HEK293 (cell line): Measurements from ENCODE around the gene KPNA1.
A peak's percentile ranks its signal among the peaks of the same experiment; 100 is the strongest.

ENCODE experiments used
- CTCF ChIA-PET: fragments of 350-600 bp; formaldehyde crosslinking; extraction: SDS; loops from one replicate; lab custom pipeline; 2021; ENCODE audit warnings: antibody characterized with exemption; lab: Yijun Ruan, JAX
- POLR2A ChIA-PET: fragments of 300-600 bp; formaldehyde crosslinking; extraction: SDS; loops from one replicate; lab custom pipeline; 2020; ENCODE audit warnings: antibody characterized with exemption, inconsistent platforms; lab: Yijun Ruan, JAX
- H3K27ac ChIP-seq: fragments of 200-500 bp; sonication (Bioruptor generic); 2 replicates; pipeline ENCODE4 v1.5.1; 2014; ENCODE audit warnings: low read depth, low read length, control low read depth, inconsistent platforms; ENCODE audit errors: extremely low read depth
- H3K36me3 ChIP-seq, 2 experiments: fragments of 200-500 bp in 1 of 2; sonication (Bioruptor generic) in 1 of 2; 1 replicate in 1 of 2; 2 replicates in 1 of 2; pipeline ENCODE4 v1.5.1; 2014 to 2017; ENCODE audit warnings: inconsistent platforms in 2 of 2, low read length in 2 of 2; ENCODE audit not compliant: control insufficient read depth in 2 of 2, insufficient read depth in 1 of 2
- H3K4me1 ChIP-seq: fragments of 200-500 bp; sonication (Bioruptor generic); 2 replicates; pipeline ENCODE4 v1.5.1; 2014; ENCODE audit warnings: mild to moderate bottlenecking, low read length, inconsistent platforms; ENCODE audit not compliant: control insufficient read depth, insufficient read depth
- H3K4me3 ChIP-seq: 2 replicates; pipeline ENCODE4 v1.5.1; 2011; ENCODE audit warnings: low read depth, mild to moderate bottlenecking, control low read depth, low read length, moderate library complexity
- H3K9me3 ChIP-seq: fragments of 200-500 bp; sonication (Bioruptor generic); 2 replicates; pipeline ENCODE4 v1.5.1; 2014; ENCODE audit warnings: low read depth, low read length, inconsistent platforms; ENCODE audit not compliant: control insufficient read depth, insufficient read depth
- PRDM1 ChIP-seq: fragments of 450-650 bp; formaldehyde crosslinking; IDR thresholded peaks from 2 replicates; pipeline ENCODE4; 2016; ENCODE audit warnings: missing biosample characterization, missing genetic modification characterization
- PRDM6 ChIP-seq: fragments of 450-650 bp; formaldehyde crosslinking; IDR thresholded peaks from 2 replicates; pipeline ENCODE4 v1.5.1; 2017; ENCODE audit warnings: missing biosample characterization, missing genetic modification characterization
- SP7 ChIP-seq: fragments of 450-650 bp; formaldehyde crosslinking; IDR thresholded peaks from 2 replicates; pipeline ENCODE4 v1.5.1; 2016; ENCODE audit warnings: missing biosample characterization, missing genetic modification characterization
- YY1 ChIP-seq: fragments of 450-650 bp; formaldehyde crosslinking; IDR thresholded peaks from 2 replicates; pipeline ENCODE4 v1.5.1; 2018; ENCODE audit warnings: missing biosample characterization, missing genetic modification characterization
- ZBTB20 ChIP-seq: fragments of 450-650 bp; formaldehyde crosslinking; IDR thresholded peaks from 2 replicates; pipeline ENCODE4 v1.5.1; 2016; ENCODE audit warnings: missing biosample characterization, missing genetic modification characterization
- ZNF169 ChIP-seq: fragments of 450-650 bp; formaldehyde crosslinking; IDR thresholded peaks from 2 replicates; pipeline ENCODE4 v1.5.1; 2016; ENCODE audit warnings: missing biosample characterization, missing genetic modification characterization
- ZNF175 ChIP-seq: fragments of 450-650 bp; formaldehyde crosslinking; IDR thresholded peaks from 2 replicates; pipeline ENCODE4 v1.5.1; 2016; ENCODE audit warnings: missing biosample characterization, missing genetic modification characterization
- ZNF214 ChIP-seq: fragments of 450-650 bp; formaldehyde crosslinking; IDR thresholded peaks from 2 replicates; pipeline ENCODE4 v1.5.1; 2017; ENCODE audit warnings: missing biosample characterization, mild to moderate bottlenecking, missing genetic modification characterization, borderline replicate concordance
- ZNF248 ChIP-seq: fragments of 450-650 bp; formaldehyde crosslinking; IDR thresholded peaks from 2 replicates; pipeline ENCODE4 v1.5.1; 2017; ENCODE audit warnings: missing biosample characterization, missing genetic modification characterization
- ZNF366 ChIP-seq: fragments of 450-650 bp; formaldehyde crosslinking; conservative IDR thresholded peaks from 2 replicates; pipeline ENCODE4 v1.5.1; 2016; ENCODE audit warnings: missing biosample characterization, missing genetic modification characterization
- ZNF404 ChIP-seq: fragments of 450-650 bp; formaldehyde crosslinking; IDR thresholded peaks from 2 replicates; pipeline ENCODE4 v1.5.1; 2017; ENCODE audit warnings: missing biosample characterization, missing genetic modification characterization
- ZNF416 ChIP-seq: fragments of 450-650 bp; formaldehyde crosslinking; IDR thresholded peaks from 2 replicates; pipeline ENCODE4 v1.5.1; 2016; ENCODE audit warnings: missing biosample characterization, missing genetic modification characterization
- ZNF501 ChIP-seq: fragments of 450-650 bp; formaldehyde crosslinking; IDR thresholded peaks from 2 replicates; pipeline ENCODE4 v1.5.1; 2016; ENCODE audit warnings: missing biosample characterization, missing genetic modification characterization
- ZNF513 ChIP-seq: fragments of 450-650 bp; IDR thresholded peaks from 2 replicates; pipeline ENCODE4 v1.5.1; 2018; ENCODE audit warnings: missing biosample characterization, missing genetic modification characterization
- ZNF514 ChIP-seq: fragments of 450-650 bp; formaldehyde crosslinking; IDR thresholded peaks from 2 replicates; pipeline ENCODE4 v1.5.1; 2016; ENCODE audit warnings: missing biosample characterization, missing genetic modification characterization
- ZNF626 ChIP-seq: fragments of 450-650 bp; sonication (Bioruptor Pico); formaldehyde crosslinking; IDR thresholded peaks from 2 replicates; pipeline ENCODE4 v1.5.1; 2018; ENCODE audit warnings: missing biosample characterization, missing genetic modification characterization, inconsistent platforms
- ZNF670 ChIP-seq: fragments of 450-650 bp; formaldehyde crosslinking; IDR thresholded peaks from 2 replicates; pipeline ENCODE4 v1.5.1; 2016; ENCODE audit warnings: missing biosample characterization, missing genetic modification characterization, low read depth
- ZNF692 ChIP-seq: fragments of 450-650 bp; formaldehyde crosslinking; IDR thresholded peaks from 2 replicates; pipeline ENCODE4 v1.5.1; 2016; ENCODE audit warnings: missing biosample characterization, missing genetic modification characterization
- ZNF776 ChIP-seq: fragments of 450-650 bp; formaldehyde crosslinking; IDR thresholded peaks from 2 replicates; pipeline ENCODE4 v1.5.0; 2017; ENCODE audit warnings: missing biosample characterization, missing genetic modification characterization, borderline replicate concordance
- ZNF777 ChIP-seq: fragments of 450-650 bp; formaldehyde crosslinking; IDR thresholded peaks from 2 replicates; pipeline ENCODE4 v1.5.1; 2017; ENCODE audit warnings: missing biosample characterization, missing genetic modification characterization, borderline replicate concordance
- ZNF830 ChIP-seq: fragments of 450-650 bp; IDR thresholded peaks from 2 replicates; pipeline ENCODE4 v1.5.0; 2018; ENCODE audit warnings: missing biosample characterization, missing genetic modification characterization, low read depth, mild to moderate bottlenecking, moderate library complexity
- ZNF837 ChIP-seq: fragments of 450-650 bp; formaldehyde crosslinking; IDR thresholded peaks from 2 replicates; pipeline ENCODE4 v1.5.1; 2016; ENCODE audit warnings: missing biosample characterization, missing genetic modification characterization
- ZSCAN5A ChIP-seq: fragments of 450-650 bp; formaldehyde crosslinking; IDR thresholded peaks from 2 replicates; pipeline ENCODE4 v1.5.1; 2016; ENCODE audit warnings: missing biosample characterization, missing genetic modification characterization

KPNA1 gene

GRCh38 chr3:122530164-122530563 is 15.4 kb upstream of the KPNA1 start:
- no peaks in the 10 kb centered on the region for H3K9me3 ChIP-seq
- H3K36me3 ChIP-seq, result peaks cover 0 to 10% of the 10 kb centered on the region in 2 experiments; a peak in 1 of 3 replicates
- H3K4me3 ChIP-seq, result no peak overlapping the region
- CTCF ChIA-PET, result no interaction called here
- no peaks in the 10 kb centered on the region for H3K4me1 ChIP-seq
- POLR2A ChIA-PET, result no interaction called here
- no peak overlapping the region for H3K27ac ChIP-seq
- no peak for TF ChIP-seq ZNF248 (tag by site-specific recombination)
- TF ChIP-seq PRDM1 (tag by site-specific recombination), result no peak
- TF ChIP-seq ZNF513 (tag by site-specific recombination), result no peak
- no peak for TF ChIP-seq ZNF837 (tag by site-specific recombination)
- no peak for TF ChIP-seq ZNF777 (tag by site-specific recombination)
- no peak for TF ChIP-seq ZNF830 (tag by site-specific recombination)
- no peak for TF ChIP-seq ZBTB20 (tag by site-specific recombination)
- no peak for TF ChIP-seq ZNF776 (tag by site-specific recombination)
- TF ChIP-seq ZNF404 (tag by site-specific recombination), result no peak
- TF ChIP-seq ZNF416 (tag by site-specific recombination), result no peak
- TF ChIP-seq ZNF214, result no peak
- no peak for TF ChIP-seq ZNF626
- TF ChIP-seq ZNF501 (tag by site-specific recombination), result no peak

GRCh38 chr3:122523317-122523716 is 8.6 kb upstream of the KPNA1 start:
- Histone ChIP-seq H3K4me1 (no peaks in the 10 kb centered on the region), H3K4me3 (no peak overlapping the region), H3K36me3 (no peaks in the 10 kb centered on the region), H3K27ac (no peak overlapping the region), H3K9me3 (no peaks in the 10 kb centered on the region)
- TF ChIP-seq ZNF366, result peak; percentile 50; the same call in 1 of the 2 replicates
- TF ChIP-seq ZNF692, result no peak
- TF ChIP-seq ZNF514, result no peak
- TF ChIP-seq PRDM1 (tag by site-specific recombination), result peak; percentile 61; the same call in 1 of the 2 replicates
- TF ChIP-seq SP7 (tag by site-specific recombination), result no peak
- no peak for TF ChIP-seq YY1 (tag by site-specific recombination)
- TF ChIP-seq PRDM6 (tag by site-specific recombination), result no peak
- no peak for TF ChIP-seq ZNF175 (tag by site-specific recombination)
- TF ChIP-seq ZNF670, result no peak
- no peak for TF ChIP-seq ZNF169
- no peak for TF ChIP-seq ZSCAN5A
- ChIA-PET POLR2A (no interaction called here), CTCF (no interaction called here)
